Measurements from ENCODE around the gene TRAF5.
"Not testable (repeated sequence)": the region's sequence is repeated elsewhere in the genome, so short reads cannot be mapped to it uniquely, and the experiment has no call there.

The TRAF5 gene

GRCh38 chr1:211347077-211347844 is 20.6 kb downstream of the TRAF5 start:
- DNase-seq (ENCODE audit: low read depth) = no peak

- DNase-seq (ENCODE audit: low read depth) = no peak
Measured at GRCh38 chr1:211348547-211348946, 21.9 kb downstream of the TRAF5 start.

GRCh38 chr1:211349741-211350140 is 23.1 kb downstream of the TRAF5 start:
- no peak for DNase-seq (ENCODE audit: low read depth)

- DNase-seq (ENCODE audit: low read depth) = not testable (repeated sequence)
Measured at GRCh38 chr1:211352055-211352454, 25.4 kb downstream of the TRAF5 start.

GRCh38 chr1:211352465-211352864 is 25.8 kb downstream of the TRAF5 start:
- no peak for DNase-seq (ENCODE audit: low read depth)

GRCh38 chr1:211352985-211353515 is 26.4 kb downstream of the TRAF5 start:
- DNase-seq (ENCODE audit: low read depth) = no peak

GRCh38 chr1:211353562-211354212 is 27.1 kb downstream of the TRAF5 start:
- no peak for DNase-seq (ENCODE audit: low read depth)

GRCh38 chr1:211355873-211356272 is 29.2 kb downstream of the TRAF5 start:
- no peak for DNase-seq (ENCODE audit: low read depth)

- no peak for DNase-seq (ENCODE audit: low read depth)
Measured at GRCh38 chr1:211356723-211357407, 30.2 kb downstream of the TRAF5 start.

GRCh38 chr1:211358685-211359084 is 32.1 kb downstream of the TRAF5 start:
- DNase-seq (ENCODE audit: low read depth) = no peak

GRCh38 chr1:211359876-211360275 is 33.2 kb downstream of the TRAF5 start:
- no peak for DNase-seq (ENCODE audit: low read depth)

- no peak for DNase-seq (ENCODE audit: low read depth)
Measured at GRCh38 chr1:211361202-211361601, 34.6 kb downstream of the TRAF5 start.

GRCh38 chr1:211369640-211370039 is 43.0 kb downstream of the TRAF5 start:
- no peak for DNase-seq (ENCODE audit: low read depth)

GRCh38 chr1:211370669-211371068 is 44.0 kb downstream of the TRAF5 start:
- DNase-seq (ENCODE audit: low read depth) = no peak

- no peak for DNase-seq (ENCODE audit: low read depth)
Measured at GRCh38 chr1:211371406-211372105, 44.9 kb downstream of the TRAF5 start.

- DNase-seq (ENCODE audit: low read depth) = no peak
Measured at GRCh38 chr1:211372463-211372862, 45.8 kb downstream of the TRAF5 start.

- no peak for DNase-seq (ENCODE audit: low read depth)
Measured at GRCh38 chr1:211375146-211375818, 48.6 kb downstream of the TRAF5 start.

- no peak for DNase-seq (ENCODE audit: low read depth)
Measured at GRCh38 chr1:211375949-211376348, 49.3 kb downstream of the TRAF5 start.

GRCh38 chr1:211376807-211377470 is 50.3 kb downstream of the TRAF5 start:
- no peak for DNase-seq (ENCODE audit: low read depth)

- DNase-seq (ENCODE audit: low read depth) = no peak
Measured at GRCh38 chr1:211377539-211378450, 51.2 kb downstream of the TRAF5 start.
